CD4-positive, alpha-beta T cell treated with Interleukin-4 for 4 hours (primary cell): ENCODE results near the gene MARCHF3.
"Not testable (repeated sequence)": the region's sequence is repeated elsewhere in the genome, so short reads cannot be mapped to it uniquely, and the experiment has no call there.

Experiments used
- DNase-seq: peaks from one replicate; pipeline ENCODE4 v3.0.0-alpha.2; 2020

Gene MARCHF3, protein sequence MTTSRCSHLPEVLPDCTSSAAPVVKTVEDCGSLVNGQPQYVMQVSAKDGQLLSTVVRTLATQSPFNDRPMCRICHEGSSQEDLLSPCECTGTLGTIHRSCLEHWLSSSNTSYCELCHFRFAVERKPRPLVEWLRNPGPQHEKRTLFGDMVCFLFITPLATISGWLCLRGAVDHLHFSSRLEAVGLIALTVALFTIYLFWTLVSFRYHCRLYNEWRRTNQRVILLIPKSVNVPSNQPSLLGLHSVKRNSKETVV

DNA sequence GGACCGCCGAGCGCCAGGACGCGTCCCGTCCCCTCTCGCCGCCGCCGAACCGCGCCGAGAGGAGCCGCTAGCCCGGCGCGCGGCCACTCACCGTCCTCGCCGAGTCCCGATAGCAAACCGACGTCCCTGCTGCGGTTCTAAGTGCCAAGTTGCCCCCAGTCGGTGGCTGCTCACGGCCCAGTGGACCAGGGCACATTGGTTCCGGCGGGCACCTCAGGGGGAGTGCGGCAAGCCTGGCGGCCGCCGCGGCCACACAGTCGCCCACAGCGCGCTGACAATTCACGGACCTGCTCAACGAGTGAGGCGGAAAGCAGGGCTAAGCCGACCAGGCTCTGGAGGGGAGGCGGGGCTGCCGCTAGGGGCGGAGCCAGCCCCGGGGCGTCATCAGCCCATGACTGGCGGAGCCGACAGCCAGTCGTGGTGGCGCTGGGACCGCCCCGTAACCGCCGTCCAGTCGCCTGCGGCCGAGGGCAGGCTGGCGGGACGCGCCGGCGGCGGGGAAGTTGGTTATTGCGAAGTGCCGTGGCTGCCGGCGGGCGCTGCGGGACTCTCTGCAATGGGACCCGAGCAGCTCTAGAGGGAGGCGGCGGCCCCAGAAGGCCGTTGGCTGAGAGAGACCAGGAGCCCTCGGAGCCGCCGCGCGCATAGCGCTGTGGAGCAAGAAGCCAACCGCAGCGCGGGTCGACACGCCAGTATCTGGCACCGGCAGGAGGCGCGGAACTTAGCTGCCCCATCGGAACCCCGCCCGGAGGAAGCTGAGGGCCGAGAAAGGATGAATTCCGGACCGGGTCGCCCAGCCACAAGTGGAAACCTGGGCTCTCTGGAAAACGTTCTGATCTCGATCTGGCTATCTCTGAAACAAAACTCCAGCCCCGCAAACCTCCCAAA lies at the start of gene MARCHF3:
MARCHF3 (minus strand) TSS at position 300 of the 888 bp plus-strand sequence. CDS start 112,387 bp downstream, outside the sequence.
- peak; percentile 89 for DNase-seq

DNA sequence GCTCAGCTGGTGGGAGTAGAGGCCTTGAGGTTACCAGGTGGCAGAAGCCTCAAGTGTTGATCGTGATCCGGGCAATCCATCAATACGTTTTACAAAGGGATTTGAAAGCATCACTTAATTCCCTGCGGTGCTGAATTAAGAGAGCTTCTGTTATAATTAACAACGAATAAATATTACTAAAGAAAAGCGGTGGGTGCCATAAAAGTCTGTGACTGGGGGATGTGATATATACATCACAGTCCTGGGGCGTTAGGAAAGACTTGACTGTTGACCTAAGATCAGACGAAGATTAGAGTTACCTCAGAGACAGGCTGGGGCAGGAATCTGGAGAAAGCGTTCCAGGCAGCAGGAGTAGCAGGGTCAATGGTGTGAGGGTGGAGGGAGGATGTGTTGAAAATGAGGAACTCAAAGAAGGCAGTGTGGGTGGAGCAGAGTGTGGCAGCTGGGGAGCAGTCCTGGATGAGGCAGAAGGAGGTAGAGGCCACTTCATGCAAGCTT lies 49.7 kb upstream of the MARCHF3 start:
- no peak for DNase-seq

DNA sequence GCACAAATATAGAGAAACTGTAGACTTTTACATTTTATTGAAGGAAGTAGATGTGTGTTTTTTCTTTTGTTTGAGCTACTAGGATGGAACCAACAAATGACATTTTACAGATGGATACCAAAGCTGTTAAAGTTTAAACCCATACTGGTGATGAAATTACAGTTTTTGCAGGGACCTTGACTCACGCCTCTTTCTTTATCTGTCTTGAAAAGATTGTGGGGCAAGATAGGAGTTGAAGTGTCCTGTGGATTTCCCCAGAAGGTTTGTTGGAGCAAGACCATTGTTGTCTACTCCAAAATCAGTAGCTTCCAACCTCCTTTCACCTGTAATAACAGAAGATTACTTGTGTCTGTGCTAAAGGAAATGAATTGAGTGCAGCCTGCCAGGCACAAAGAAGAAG lies 47.0 kb upstream of the MARCHF3 start:
- DNase-seq, result no peak

DNA sequence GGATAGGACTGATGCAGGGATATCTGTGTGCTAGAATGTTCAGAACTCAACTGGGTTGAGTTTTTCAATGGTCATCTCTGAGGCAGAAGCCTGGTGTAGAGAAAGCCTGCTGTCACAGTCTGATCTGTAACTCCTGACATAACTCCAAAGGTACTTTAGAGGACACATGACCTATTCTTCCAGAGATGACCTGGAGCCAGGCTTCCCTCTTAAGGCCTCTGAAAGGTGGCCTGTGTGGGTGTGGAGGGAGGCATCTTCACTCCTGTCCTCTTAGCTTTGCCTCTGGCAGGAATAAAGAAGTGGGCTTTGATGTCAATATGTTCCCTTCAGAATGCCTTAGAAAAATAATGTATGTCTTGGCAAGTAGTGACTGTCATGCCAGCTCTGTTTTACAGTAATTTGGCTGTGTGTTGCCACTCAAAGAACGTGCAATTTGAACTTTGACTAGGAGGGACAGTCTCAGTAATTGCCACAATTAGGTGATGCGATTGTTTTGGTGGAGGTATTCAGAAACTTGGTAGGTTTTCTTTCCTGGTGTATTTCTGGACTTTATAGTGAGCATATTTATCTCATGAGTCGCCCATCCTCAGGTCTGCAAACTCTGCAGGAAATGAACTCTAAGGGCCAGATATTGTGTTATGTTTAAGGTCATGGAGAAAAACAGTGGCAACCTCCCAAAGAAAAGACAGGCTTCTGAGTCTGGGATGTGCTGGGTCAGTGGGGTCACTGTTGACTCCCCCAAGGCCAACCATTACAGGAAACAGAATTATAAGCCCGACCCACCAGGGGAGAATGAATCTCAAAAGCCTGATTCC lies 46.2 kb upstream of the MARCHF3 start:
- no peak for DNase-seq

DNA sequence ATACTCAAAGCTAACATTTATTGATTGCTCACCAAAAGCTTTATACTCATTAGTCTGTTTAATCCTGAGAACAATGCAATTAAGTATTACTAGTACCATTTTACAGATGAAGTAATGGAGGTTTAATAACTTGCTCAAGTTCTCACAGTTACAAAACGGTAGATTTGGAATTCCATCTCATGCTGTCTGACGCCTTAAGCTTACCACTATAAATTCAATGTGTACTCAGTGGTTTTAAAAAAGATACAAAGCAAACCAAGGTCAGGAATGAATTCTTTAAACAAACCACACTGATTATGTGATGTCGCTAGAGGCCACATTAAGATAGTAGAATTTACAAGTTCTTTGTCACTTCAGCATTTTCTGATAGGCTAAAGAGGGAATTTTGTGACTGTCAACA lies 44.1 kb upstream of the MARCHF3 start:
- no peak for DNase-seq

DNA sequence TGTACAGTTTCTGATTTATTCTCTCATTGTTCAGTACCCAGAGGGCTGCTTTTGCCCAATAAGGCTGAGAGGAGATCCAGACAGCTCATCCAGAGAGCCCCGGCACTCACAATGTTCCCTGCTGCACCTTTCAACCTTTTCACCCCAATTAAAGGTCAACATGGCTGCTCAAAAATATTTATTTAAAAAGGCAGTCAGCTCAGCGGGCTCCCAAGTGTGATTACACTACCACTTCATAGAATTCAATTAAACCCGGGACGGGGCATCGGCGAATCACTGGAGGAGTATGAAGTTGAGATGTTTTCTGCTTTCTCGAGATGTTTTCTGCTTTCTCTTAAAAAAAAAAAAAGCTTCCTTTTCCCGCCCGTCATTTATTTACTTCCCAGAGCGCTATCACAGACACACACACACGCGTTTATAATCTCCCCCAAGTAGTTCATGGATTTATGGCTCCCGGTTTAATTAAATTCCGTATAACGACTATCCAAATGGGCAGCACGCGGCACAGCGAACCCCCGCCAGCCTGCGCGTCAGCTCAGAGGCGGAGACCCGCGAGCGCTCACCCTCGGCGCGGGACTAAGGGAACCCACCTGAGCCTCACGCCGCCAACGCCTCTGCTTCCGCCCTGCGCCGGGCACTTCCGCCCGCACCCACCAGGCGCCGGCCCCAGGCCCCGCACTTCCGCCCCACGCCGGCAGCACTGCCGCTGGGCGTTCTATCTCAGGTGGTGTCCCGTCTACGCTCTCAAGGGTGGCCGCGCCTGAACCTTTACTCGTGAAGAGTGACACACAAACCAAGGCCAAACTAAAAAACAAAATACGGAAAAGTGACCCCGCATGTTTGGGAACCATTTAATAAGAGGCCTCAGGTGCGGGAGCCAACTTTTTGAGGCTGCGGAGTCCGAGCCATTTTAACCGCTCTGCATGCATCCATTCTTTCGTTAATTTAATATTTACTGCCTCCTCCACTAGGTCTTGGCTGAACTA lies 42.8 kb upstream of the MARCHF3 start, which contains the start of gene C5orf63:
C5orf63 (minus strand) TSS at position 642 of the 986 bp plus-strand sequence. CDS start 14,507 bp downstream, outside the sequence.
- peak; percentile 63 for DNase-seq

DNA sequence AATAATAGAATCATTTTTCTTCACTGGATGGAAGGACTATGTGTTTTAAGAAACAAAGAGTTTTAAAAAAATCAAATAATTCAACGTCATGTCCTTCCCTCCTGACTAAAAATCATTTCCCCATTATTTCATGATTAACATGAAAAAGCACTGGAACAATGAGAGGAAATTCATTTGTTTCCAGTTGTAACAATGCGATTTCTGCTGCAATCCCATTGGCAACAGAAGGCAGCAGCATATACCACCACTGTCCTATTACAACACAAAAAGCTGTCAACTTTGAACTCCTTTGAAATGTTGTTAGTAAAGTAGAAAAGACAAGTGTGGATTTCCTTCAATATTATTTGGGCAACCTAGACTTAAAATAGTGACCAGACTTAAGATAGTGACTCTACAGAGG lies 39.9 kb upstream of the MARCHF3 start:
- no peak for DNase-seq

DNA sequence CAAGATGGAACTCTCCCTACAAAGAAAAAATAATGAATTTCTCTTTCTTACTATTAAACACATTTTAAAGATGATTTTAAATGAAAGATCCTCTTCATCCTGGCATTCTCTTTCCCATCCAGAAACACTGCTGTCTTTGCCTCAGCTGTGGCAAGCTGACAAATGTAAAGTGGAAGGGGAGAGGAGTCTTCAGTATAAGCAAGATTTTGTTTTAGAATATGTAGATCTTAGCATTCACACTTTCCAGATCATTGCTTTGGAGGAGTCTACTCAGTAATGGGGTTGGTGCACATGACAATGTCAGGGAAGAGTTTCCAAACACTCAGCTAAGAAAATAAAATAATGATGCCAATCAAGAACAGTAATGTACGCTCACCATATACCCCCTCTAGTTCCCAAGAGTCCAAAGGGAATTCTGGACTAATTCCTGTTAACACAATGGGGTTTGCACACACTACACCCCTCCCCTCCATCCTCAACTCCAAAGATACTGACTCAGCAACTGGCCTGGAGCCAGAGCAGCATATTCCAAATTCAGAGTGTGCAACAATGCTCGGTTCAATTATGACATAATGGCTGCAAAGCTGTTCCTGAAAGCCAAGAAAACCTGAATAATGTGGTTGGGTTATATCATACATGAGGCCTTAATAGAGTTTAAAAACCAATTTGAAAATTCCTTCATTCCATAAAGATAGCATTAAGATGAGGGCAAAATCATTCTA lies 38.3 kb upstream of the MARCHF3 start:
- DNase-seq, result no peak

DNA sequence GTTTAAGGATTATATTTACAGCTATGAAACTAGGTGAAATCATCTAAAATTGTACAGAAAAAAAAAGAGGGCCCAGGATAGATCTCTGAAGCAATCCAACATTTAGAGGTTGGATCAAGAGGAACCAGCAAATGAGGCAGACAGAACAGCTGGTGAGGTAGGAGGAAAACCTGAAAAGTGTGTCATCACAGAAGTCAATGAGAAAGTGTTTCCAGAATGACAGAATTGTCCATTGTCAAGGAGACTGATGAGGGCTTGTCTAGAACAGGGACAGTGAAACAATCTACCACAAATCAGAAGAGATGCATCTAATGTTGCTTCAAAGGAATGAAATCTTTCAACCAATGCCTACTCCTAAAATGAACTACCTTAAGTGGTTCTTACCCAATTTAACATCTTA lies 36.4 kb upstream of the MARCHF3 start:
- DNase-seq, result no peak

DNA sequence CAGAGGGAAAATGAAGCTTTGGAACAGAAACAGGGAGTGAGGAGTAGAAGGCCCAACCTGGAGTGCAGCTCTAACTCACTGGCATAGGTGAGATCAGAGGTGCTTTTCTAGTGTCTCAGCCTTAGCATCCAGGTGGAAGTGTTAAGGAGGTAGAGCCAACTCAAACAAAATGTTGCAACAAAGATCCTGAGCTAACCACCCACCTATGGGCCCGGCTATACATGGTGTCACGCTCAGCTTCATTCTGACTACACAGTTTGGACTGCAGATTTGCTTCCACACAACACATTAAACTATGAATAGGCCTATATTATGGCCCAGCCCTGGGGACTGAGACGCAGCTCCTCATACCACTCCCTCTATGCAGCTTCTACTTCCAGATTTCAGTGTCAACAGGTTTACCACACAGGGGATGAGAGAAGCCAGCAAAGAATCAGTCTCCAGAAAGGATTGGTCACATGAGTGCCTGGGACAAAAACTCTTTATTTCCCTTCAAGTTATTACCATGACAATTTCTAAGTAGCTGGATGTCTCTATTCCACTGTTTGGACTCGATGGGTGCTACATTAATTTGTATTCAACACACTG lies 34.0 kb upstream of the MARCHF3 start:
- DNase-seq, result no peak

GRCh38 chr5:127063257-127063913 lies 33.0 kb upstream of the MARCHF3 start:
- no peak for DNase-seq

GRCh38 chr5:127061956-127062355 lies 31.6 kb upstream of the MARCHF3 start:
- DNase-seq, result no peak

- no peak for DNase-seq
Observed at GRCh38 chr5:127061537-127061936, 31.2 kb upstream of the MARCHF3 start.

DNA sequence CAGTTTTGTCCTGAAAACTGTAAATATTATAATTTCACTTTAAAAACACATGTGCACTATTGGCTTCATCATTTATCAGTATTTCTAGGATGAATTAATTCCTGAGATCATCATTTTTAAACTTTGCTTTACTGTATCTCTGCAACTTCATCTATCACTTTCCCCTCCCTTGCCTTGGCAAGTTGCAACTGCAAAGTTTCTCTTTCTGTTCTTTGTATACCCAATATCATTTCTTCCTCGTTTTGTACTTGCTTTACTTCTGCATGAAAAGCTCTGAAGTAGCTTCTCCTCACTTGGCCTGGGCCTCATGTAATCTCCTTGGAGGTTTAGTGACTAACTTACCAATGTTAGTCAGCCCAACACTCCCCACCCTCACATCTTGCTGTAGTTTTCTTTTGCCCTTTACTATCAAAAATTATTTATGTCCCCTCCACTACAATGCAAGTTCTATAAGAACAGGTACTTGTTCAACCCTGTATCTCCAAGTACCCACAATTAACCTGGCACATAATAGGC lies 30.2 kb upstream of the MARCHF3 start:
- no peak for DNase-seq

GRCh38 chr5:127056896-127057295 lies 26.5 kb upstream of the MARCHF3 start:
- no peak for DNase-seq

DNA sequence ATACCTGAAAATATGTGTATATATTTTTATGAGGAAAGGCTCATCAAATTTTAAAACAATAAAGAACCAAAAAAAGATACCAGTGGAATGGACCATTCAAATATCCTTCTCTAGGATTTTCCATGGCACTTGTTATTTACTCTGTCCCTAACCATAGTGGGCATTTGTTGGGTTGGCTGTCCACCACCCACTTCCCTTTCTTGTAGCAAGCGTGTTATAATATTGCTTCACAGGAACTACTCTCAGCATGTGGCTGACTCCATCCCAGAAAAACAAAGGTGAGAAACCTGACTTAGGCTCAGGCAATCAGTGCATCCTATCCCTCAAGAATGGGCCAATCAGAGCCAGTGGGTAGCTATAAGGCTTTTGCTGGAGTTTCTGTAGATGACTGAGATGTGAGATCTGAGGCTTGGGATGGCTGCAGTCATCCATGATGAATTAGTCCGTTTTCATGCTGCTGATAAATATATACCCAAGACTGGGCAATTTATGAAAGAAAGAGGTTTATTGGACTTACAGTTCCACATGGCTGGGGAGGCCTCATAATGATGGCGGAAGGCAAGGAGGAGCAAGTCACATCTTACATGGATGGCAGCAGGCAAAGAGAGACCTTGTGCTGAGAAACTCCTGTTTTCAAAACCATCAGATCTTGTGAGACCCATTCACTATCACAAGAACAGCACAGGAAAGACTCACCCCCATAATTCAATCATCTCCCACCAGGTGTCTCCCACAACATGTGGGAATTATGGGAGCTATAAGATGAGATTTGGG lies 25.7 kb upstream of the MARCHF3 start:
- DNase-seq, result no peak

- DNase-seq, result not testable (repeated sequence)
Observed at GRCh38 chr5:127053551-127053950, 23.2 kb upstream of the MARCHF3 start.

GRCh38 chr5:127053049-127053448 lies 22.7 kb upstream of the MARCHF3 start:
- no peak for DNase-seq

GRCh38 chr5:127051591-127051990 lies 21.2 kb upstream of the MARCHF3 start:
- no peak for DNase-seq
